Bone marrow (tissue), 2 donors: ENCODE data around the gene SLBP.

Experiments
- DNase-seq, 2 donors: peaks; one replicate each; lab custom pipeline; 2025; lab: John Stamatoyannopoulos, UW

Gene SLBP

GRCh38 chr4:1712216-1713002 lies at the start of gene SLBP:
SLBP (minus strand) TSS chr4:1712319; CDS start chr4:1712188, 131 bp downstream.
- DNase-seq, result peak; percentile 86 to 97

DNA sequence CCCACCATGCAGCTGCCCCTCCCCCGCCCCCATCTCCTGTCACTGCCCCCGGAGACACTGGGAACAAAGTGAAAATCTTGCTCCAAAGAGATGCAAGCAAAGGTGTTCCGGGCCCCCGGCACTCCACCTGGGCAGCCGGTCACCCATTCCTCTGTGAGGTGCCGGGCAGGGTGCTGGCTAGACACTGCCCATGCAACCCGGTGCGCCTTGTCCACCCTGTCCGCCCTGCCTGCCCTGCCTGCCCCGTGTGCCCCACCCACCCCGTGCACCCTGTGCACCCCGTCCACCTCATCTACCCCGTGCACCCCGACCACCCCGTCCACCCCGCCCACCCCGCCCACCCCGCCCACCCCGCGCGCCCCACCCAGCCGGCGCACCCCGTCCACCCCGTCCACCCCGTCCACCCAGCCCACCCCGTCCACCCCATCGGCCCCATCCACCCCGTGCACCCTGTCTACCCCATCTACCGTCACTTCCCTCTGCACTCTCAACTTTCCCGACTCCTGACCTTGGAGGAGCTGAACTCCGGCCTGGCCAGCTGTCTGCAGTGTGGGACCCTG lies 49.1 kb upstream of the SLBP start:
- DNase-seq, result no peak

DNA sequence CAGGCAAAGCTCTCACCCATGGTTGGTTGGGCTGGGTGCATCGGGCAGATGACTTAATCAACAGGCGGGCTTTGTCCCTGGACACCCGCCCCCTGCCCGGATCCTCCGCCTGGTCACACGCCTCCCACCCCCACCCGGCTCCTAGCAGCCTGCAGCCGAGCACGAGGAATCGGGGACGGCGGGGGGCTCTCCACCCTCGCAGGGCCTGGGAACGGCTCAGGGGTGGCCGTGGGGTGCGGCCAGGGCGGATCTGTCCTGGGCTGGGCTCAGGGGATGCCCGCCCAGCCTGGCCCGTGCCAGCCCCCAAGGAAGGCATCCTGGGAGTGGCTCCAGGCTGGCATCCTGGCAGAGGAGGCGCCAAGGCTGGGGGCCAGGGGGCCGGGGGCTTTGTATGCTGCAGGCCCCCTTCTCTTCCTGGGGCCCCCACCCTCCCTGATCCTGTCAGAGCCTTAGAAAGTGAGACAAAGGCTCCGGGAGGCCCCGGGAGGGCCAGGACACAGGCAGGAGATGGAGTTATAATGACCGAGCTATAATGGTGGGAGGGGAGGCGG lies 48.5 kb upstream of the SLBP start:
- DNase-seq, result no peak

DNA sequence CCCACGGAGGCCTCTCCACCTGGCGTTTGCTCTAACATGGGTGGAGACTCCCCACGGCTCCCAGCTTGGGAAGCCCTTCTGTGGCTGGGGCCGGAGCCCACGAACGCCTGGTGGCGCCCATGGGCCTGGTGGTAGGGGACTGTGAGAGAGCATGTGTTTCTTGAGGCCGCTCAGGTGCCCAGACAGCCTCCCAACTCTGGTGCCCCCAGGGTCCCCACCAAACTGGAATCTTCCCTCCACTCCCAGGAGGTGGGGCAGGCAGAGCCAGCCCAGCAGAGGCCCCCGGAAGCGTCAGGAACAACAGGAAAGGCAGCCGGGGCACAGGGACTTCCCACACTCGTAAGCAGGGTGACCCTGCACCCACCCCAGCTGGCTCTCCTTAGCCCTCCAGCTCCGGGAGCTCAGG lies 47.7 kb upstream of the SLBP start:
- DNase-seq, result no peak

GRCh38 chr4:1759170-1759817 lies 47.2 kb upstream of the SLBP start:
- DNase-seq, result no peak

- no peak for DNase-seq
These were observed 46.4 kb upstream of the SLBP start for GRCh38 chr4:1758306-1759121.

GRCh38 chr4:1757836-1758235 lies 45.7 kb upstream of the SLBP start:
- no peak for DNase-seq

DNA sequence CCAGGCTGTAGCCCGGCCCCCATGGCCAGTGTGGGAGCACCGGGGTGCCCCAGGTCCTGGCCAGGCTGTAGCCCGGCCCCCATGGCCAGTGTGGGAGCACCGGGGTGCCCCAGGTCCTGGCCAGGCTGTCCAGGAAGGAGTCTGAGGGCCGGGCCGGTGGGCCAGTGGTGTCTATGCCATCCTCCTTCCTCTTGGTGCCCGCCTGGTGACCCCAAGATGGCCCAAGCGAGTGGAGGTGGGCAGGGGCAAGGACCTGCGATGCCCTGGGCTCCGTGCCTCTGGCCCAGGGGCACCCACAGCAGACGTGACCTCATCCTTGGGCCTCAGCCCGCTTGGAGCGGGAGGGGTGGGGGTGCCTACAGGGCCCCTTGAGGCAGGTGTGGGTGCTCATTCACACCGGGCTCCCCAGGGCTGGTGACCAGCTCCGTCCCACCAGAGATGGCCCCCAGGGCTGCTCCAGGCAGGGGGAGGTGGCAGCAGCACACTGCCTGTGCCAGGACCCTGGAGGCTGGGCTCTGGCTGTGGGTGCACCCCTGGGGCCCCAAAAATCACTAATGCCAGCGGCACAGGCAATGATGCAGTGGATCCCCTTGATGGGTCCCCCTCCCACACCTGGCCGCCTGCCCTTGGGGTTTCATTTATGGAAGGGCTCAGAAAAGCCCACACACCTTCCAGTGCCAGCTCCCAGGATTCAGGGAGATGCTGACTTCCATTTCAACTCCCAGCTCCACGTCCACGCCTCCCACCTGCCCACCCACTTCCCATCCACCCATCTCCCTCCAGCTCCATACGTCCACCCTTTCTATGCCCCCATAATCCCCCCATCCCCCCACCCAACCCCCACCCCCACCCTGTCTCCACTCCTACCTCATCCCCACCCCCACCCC lies 45.0 kb upstream of the SLBP start:
- DNase-seq, result no peak

DNA sequence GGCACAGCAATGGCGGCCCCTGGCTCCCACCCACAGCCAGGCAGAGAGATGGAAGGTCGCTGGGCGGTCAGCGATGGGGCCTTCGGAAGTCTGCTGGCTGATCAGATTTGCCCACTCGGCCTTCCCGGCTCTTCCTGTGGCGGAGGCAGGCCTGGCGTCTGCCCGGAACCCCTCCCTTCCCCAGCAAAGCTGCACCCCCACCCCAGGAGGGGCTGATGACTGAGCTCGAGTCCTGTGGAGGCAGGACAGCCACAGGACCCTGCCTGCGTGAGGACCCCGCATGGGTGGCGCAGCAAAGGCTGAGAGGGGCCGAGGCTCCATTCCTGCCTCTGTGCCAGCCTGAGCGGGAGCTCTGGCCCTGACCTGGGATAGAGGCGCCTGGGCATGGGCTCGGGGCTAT lies 44.0 kb upstream of the SLBP start:
- DNase-seq, result no peak

GRCh38 chr4:1755297-1755696 lies 43.2 kb upstream of the SLBP start:
- DNase-seq, result no peak

GRCh38 chr4:1754336-1754735 lies 42.2 kb upstream of the SLBP start:
- DNase-seq, result no peak

DNA sequence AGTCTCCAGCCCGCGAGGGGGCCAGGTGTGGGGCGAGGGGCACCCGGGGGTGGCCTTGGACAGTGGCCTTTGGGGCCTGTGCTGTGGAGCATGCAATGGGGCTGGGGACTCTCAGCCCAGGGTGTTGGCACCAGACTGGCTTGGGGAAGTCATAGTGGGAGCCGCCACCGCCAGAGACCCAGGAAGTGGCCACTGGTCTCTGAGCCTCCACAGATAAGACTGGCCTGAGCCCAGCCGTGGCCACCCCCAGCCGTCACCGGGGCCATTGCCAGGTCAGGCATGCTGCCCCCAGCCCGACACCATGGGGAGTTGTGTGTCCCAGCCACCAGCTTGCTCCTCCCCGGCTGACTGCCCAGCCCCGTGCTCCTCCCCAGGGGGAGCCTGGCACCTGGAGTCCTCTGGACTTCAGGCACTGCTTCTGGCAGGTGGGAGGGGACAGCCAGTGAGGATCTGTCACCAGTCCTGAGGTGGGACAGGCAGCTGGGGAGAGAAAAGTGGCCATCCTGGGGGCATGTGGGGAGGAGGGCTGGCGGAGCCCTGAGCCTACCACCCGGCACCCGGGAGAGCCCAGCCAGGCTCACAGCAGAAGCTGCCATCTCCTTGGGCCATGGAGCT lies 41.7 kb upstream of the SLBP start:
- DNase-seq, result no peak

GRCh38 chr4:1753294-1753696 lies 41.2 kb upstream of the SLBP start:
- DNase-seq, result no peak

DNA sequence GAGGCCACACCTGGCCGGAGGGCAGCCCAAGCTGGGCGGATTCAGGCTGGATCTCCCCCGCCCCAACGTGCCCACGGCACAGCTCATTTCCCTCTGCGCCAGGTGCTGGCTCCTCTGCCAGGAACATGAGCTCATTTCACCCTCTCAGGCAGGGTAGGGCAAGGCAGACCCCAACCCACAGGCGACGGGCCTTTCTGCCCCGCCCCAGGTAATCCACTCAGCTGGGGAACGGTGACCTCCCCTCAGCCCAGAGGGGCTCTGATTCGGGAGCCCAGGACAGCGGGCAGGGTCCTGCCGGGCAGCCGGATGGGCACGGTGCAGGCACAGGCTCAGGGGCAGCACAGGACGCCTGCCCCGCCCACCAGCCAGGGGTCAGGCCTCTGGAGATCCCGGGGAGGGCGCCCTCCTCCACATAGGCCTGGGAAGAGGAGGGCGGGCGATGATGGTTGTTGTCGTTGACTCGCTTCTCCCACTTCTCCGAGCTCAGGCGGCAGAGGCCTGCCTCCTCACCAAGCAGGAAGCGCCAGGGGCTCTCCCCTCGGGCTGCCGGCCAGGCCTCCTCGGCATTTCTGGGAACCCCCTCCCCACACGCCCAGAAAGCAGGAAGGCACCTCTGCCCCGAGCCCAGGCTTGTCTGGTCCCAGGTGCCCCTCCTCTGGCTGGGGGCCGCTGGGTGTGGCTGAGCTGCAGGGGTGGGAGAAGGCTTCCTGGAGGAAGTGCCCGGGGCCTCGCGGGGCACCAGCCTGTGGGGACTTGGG lies 40.3 kb upstream of the SLBP start:
- peak in 1 of 2 donors; percentile 20 for DNase-seq

GRCh38 chr4:1751919-1752283 lies 39.8 kb upstream of the SLBP start:
- DNase-seq, result no peak

GRCh38 chr4:1751155-1751918 lies 39.2 kb upstream of the SLBP start:
- no peak for DNase-seq

- no peak for DNase-seq
These were observed 38.4 kb upstream of the SLBP start for GRCh38 chr4:1750381-1751154.

GRCh38 chr4:1749826-1750225 lies 37.7 kb upstream of the SLBP start:
- DNase-seq, result no peak
